HepG2 (cell line): ENCODE measurements around the gene TMEM247.

ENCODE experiments used
- CEBPB ChIP-seq: IDR thresholded peaks from 2 replicates; pipeline ENCODE4 v1.6.1; 2011; ENCODE audit warnings: low read depth, low read length, improper control_type of control experiment, borderline replicate concordance
- EZH2 ChIP-seq: conservative IDR thresholded peaks from 2 replicates; pipeline ENCODE4 v1.6.1; 2012; ENCODE audit warnings: mild to moderate bottlenecking, low read depth, low read length, moderate library complexity
- FOXM1 ChIP-seq: sonication (generic); formaldehyde crosslinking; IDR thresholded peaks from 2 replicates; pipeline ENCODE4 v1.5.0; 2020; ENCODE audit warnings: missing genetic modification reagents
- ZFX ChIP-seq: sonication (generic); formaldehyde crosslinking; IDR thresholded peaks from 2 replicates; pipeline ENCODE4 v1.4.0; 2020; ENCODE audit warnings: mild to moderate bottlenecking, low read depth, missing genetic modification reagents, moderate library complexity
- ZNF232 ChIP-seq: sonication (generic); formaldehyde crosslinking; IDR thresholded peaks from 2 replicates; pipeline ENCODE4 v1.4.0; 2020; ENCODE audit warnings: missing genetic modification reagents, borderline replicate concordance
- TF ChIP-seq, protein P1 (sequence below): sonication (generic); formaldehyde crosslinking; conservative IDR thresholded peaks from 2 replicates; pipeline ENCODE4 v1.4.0; 2020; ENCODE audit warnings: missing genetic modification reagents
- TF ChIP-seq, protein P2 (sequence below): sonication (generic); formaldehyde crosslinking; IDR thresholded peaks from 2 replicates; pipeline ENCODE4 v1.8.0; 2022; ENCODE audit warnings: mild to moderate bottlenecking, missing genetic modification reagents, moderate library complexity
- TF ChIP-seq, protein P3 (sequence below): sonication (generic); formaldehyde crosslinking; IDR thresholded peaks from 2 replicates; pipeline ENCODE4 v1.5.1; 2020; ENCODE audit warnings: missing genetic modification reagents, mild to moderate bottlenecking, borderline replicate concordance

DNA sequence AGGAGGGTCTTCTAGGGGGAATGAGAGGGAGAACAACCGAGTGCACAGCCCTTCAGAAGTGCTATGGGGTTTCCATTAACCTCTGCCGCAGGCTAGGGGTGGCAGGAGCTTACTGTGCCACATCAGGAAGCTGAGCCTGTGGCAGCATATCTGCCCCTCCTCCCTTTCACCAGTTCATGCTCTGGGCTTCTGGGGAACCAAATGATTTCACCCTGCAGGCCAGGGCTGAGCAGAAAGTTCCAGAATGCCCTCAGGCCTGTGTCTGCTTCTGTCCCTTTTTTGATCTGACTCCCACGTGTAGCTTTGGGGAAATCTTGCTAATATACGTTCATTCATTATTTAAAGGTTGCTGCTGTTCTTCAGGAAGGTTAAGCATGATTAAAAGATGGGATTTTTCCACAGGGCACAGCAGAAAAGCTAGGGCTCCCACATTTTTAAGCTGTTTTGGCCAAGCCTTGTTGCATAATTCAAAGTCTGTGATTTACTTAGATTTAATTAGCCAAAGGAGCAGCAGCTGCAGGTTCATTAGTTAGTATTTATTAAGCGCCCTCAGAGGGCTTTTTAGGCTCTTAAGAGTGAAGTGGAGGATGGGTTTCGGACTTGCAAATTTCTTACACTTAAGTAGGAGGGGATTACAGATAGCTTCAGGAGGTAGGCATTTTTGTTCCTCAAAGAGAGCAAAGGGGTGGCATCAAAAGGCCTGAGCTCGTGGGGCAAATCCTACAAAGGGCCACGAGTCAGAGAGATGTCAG lies 10.2 kb downstream of the TMEM247 start:
- TF ChIP-seq FOXM1 (CRISPR knock-in tag) (no peak), ZFX (no peak), ZNF232 (no peak), EZH2 (no peak), CEBPB (no peak)
- TF ChIP-seq, protein P1, sequence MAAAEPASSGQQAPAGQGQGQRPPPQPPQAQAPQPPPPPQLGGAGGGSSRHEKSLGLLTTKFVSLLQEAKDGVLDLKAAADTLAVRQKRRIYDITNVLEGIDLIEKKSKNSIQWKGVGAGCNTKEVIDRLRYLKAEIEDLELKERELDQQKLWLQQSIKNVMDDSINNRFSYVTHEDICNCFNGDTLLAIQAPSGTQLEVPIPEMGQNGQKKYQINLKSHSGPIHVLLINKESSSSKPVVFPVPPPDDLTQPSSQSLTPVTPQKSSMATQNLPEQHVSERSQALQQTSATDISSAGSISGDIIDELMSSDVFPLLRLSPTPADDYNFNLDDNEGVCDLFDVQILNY: no peak
- TF ChIP-seq, protein P2, sequence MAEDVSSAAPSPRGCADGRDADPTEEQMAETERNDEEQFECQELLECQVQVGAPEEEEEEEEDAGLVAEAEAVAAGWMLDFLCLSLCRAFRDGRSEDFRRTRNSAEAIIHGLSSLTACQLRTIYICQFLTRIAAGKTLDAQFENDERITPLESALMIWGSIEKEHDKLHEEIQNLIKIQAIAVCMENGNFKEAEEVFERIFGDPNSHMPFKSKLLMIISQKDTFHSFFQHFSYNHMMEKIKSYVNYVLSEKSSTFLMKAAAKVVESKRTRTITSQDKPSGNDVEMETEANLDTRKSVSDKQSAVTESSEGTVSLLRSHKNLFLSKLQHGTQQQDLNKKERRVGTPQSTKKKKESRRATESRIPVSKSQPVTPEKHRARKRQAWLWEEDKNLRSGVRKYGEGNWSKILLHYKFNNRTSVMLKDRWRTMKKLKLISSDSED (CRISPR knock-in tag): no peak
- TF ChIP-seq, protein P3, sequence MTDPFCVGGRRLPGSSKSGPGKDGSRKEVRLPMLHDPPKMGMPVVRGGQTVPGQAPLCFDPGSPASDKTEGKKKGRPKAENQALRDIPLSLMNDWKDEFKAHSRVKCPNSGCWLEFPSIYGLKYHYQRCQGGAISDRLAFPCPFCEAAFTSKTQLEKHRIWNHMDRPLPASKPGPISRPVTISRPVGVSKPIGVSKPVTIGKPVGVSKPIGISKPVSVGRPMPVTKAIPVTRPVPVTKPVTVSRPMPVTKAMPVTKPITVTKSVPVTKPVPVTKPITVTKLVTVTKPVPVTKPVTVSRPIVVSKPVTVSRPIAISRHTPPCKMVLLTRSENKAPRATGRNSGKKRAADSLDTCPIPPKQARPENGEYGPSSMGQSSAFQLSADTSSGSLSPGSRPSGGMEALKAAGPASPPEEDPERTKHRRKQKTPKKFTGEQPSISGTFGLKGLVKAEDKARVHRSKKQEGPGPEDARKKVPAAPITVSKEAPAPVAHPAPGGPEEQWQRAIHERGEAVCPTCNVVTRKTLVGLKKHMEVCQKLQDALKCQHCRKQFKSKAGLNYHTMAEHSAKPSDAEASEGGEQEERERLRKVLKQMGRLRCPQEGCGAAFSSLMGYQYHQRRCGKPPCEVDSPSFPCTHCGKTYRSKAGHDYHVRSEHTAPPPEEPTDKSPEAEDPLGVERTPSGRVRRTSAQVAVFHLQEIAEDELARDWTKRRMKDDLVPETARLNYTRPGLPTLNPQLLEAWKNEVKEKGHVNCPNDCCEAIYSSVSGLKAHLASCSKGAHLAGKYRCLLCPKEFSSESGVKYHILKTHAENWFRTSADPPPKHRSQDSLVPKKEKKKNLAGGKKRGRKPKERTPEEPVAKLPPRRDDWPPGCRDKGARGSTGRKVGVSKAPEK (CRISPR knock-in tag): no peak
